ENCODE measurements around the gene PTGFRN. TPM values are rescaled to one million over a fixed set of nuclear protein-coding genes. Genes with fewer than 3 reads are reported as not detected.

The PTGFRN gene
- total RNA-seq, 1 donor from 2014 or later, result 53.2 TPM

DNA sequence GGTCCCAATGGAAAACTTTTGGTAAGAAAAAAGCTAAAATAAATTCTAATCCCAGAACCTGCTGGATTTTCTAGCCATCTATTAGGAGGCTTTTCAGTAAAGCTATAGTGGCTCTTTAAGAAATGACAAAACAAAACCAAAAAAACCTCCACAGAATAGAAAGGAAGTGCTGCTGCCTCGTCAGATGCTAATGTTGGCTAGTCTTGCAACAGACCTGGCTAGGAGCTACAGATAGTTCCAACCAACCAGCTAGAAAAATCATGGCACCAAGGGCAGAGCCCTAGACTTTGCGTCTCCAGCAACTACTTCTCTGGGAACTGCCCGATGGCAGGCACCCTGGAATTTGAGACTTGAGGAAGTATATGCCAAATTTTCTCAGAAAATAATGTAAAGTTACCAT lies 99.4 kb downstream of the PTGFRN start:
- H3K27me3 Mint-ChIP-seq (ENCODE audit: insufficient read depth, low read depth), result no peaks in the 10 kb centered on the region

GRCh38 chr1:117010310-117010969 lies 100.7 kb downstream of the PTGFRN start:
- Histone ChIP-seq H3K79me2 (ENCODE audit: low read depth) (no peaks in the 10 kb centered on the region), H3K27me3 (no peaks in the 10 kb centered on the region), H2AFZ (replicated peaks) (no peak overlapping the region), H4K20me1 (ENCODE audit: low read depth) (no peaks in the 10 kb centered on the region), H3K4me2 (no peak overlapping the region), H3K27ac (no peak overlapping the region), H3K4me1 (peaks cover 5% of the 10 kb centered on the region), H3K36me3 (no peaks in the 10 kb centered on the region), H3K4me3 (no peak overlapping the region), H3F3A (ENCODE audit: low read depth) (no peaks in the 10 kb centered on the region), H3K9me3 (ENCODE audit: low read depth) (no peaks in the 10 kb centered on the region), H3K9ac (no peak overlapping the region)
- no peaks in the 10 kb centered on the region for H3K27me3 Mint-ChIP-seq (ENCODE audit: insufficient read depth, low read depth)
- TF ChIP-seq EZH2 (IDR thresholded peaks at IDR 0.05) (no peak), EZH2phosphoT487 (IDR thresholded peaks at IDR 0.05) (no peak), CTCF (IDR thresholded peaks at IDR 0.05) (no peak)
- no peak overlapping the region for H3K27ac Mint-ChIP-seq
- no peaks in the 10 kb centered on the region for H3K9me3 Mint-ChIP-seq
- H3K4me1 Mint-ChIP-seq, result peaks cover 6% of the 10 kb centered on the region
- H3K4me3 Mint-ChIP-seq, result no peak overlapping the region
- no peaks in the 10 kb centered on the region for H3K36me3 Mint-ChIP-seq
- peak; percentile 13 for DNase-seq (ENCODE audit: low spot score)

More for the DNA sequence above, 99.4 kb downstream of the PTGFRN start:
- no peak for DNase-seq (ENCODE audit: low spot score)
- H4K20me1 ChIP-seq (ENCODE audit: low read depth), result no peaks in the 10 kb centered on the region
- no peaks in the 10 kb centered on the region for H3K9me3 ChIP-seq (ENCODE audit: low read depth)
- no peaks in the 10 kb centered on the region for H3K27me3 ChIP-seq
- peaks cover 5% of the 10 kb centered on the region for H3K4me1 ChIP-seq
- H3K27ac Mint-ChIP-seq, result no peak overlapping the region
- no peaks in the 10 kb centered on the region for H3K36me3 Mint-ChIP-seq
- H3K4me2 ChIP-seq, result no peak overlapping the region
- no peak overlapping the region for H3K9ac ChIP-seq
- TF ChIP-seq CTCF (IDR thresholded peaks at IDR 0.05) (no peak), EZH2 (IDR thresholded peaks at IDR 0.05) (no peak), EZH2phosphoT487 (IDR thresholded peaks at IDR 0.05) (no peak)
- H3K27ac ChIP-seq, result no peak overlapping the region
- no peaks in the 10 kb centered on the region for H3F3A ChIP-seq (ENCODE audit: low read depth)
- H2AFZ ChIP-seq (replicated peaks), result no peak overlapping the region
- H3K79me2 ChIP-seq (ENCODE audit: low read depth), result no peaks in the 10 kb centered on the region
- H3K4me1 Mint-ChIP-seq, result peaks cover 6% of the 10 kb centered on the region
- no peak overlapping the region for H3K4me3 ChIP-seq
- H3K36me3 ChIP-seq, result no peaks in the 10 kb centered on the region
- no peak overlapping the region for H3K4me3 Mint-ChIP-seq
- no peaks in the 10 kb centered on the region for H3K9me3 Mint-ChIP-seq

- Histone ChIP-seq H4K20me1 (ENCODE audit: low read depth) (no peaks in the 10 kb centered on the region), H3K9ac (no peak overlapping the region), H3K79me2 (ENCODE audit: low read depth) (no peaks in the 10 kb centered on the region), H3K27ac (no peak overlapping the region), H2AFZ (replicated peaks) (no peak overlapping the region), H3K27me3 (no peaks in the 10 kb centered on the region), H3K4me1 (peaks cover 5% of the 10 kb centered on the region), H3F3A (ENCODE audit: low read depth) (no peaks in the 10 kb centered on the region), H3K4me3 (no peak overlapping the region), H3K36me3 (no peaks in the 10 kb centered on the region), H3K4me2 (no peak overlapping the region), H3K9me3 (ENCODE audit: low read depth) (no peaks in the 10 kb centered on the region)
- H3K9me3 Mint-ChIP-seq, result no peaks in the 10 kb centered on the region
- H3K27ac Mint-ChIP-seq, result no peak overlapping the region
- H3K4me3 Mint-ChIP-seq, result no peak overlapping the region
- H3K4me1 Mint-ChIP-seq, result peaks cover 6% of the 10 kb centered on the region
- DNase-seq (ENCODE audit: low spot score), result no peak
- no peaks in the 10 kb centered on the region for H3K36me3 Mint-ChIP-seq
- TF ChIP-seq CTCF (IDR thresholded peaks at IDR 0.05) (no peak), EZH2 (IDR thresholded peaks at IDR 0.05) (no peak), EZH2phosphoT487 (IDR thresholded peaks at IDR 0.05) (no peak)
- no peaks in the 10 kb centered on the region for H3K27me3 Mint-ChIP-seq (ENCODE audit: insufficient read depth, low read depth)
Observed at GRCh38 chr1:117011334-117011733, 101.6 kb downstream of the PTGFRN start.
